Fibroblast of upper back skin (primary cell): ENCODE results near the gene ARHGAP40.

Experiments
- DNase-seq: peaks from one replicate; pipeline ENCODE4 v3.0.0-alpha.2; 2013

ARHGAP40 gene

DNA sequence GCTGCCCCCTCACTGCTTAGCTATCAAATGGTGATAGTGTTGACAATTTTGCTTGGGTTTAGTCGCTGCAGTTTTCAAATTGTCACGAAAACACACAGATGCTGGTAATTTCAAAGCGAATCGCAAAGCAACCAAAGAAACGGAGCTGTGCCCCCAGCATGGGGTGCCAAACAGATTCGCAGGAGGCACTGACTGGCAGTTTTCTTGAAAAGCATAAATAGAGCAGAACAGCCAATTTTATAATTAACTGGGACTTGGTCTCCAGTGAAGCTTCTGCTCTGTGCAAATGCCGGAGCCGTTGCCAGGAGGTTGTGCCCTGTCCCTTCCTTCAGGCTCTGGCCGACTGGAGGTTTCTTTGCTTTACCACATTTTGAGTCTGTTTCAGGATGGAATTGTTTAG is 18.8 kb downstream of the ARHGAP40 start:
- no peak for DNase-seq

DNA sequence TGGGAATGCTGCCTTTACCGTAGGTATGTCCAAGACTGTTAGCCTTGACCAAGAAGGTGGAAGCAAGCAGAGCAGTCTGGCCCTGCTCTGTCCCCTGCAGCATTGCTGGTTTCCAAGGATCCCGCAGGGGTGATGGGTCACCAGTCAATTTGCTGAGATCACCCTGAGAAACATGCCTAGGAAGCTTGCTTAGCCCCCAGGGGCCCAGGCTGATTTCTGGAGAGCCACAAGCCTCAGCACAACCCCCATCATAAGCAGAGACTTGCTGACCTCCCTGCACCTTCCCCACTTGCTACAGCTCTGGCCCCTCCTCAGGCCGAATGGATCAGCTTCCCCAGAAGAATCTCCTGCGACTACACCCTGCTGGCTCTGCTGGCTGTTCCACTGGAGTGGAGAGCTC is 21.5 kb downstream of the ARHGAP40 start:
- no peak for DNase-seq

DNA sequence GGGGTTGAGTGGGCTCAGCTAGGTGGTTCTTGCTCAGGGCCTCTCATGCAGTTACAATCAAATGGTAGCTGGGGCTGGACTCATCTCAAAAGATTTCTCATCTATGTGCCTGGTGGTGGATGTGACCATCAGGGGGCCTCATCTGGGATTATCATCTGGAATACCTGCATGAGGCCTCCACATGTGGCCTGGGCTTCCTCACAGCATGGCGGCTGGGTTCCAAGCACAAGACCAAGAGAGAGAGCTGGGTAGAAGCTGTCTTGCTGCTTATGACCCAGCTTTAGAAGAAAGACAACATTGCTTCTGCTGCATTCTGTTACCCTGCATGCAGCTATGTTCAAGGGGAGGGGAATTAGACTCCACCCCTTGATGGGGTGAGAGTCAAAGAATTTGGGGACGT is 22.5 kb downstream of the ARHGAP40 start:
- no peak for DNase-seq

- DNase-seq, result no peak
Measured at GRCh38 chr20:38625896-38626295, 24.3 kb downstream of the ARHGAP40 start.

DNA sequence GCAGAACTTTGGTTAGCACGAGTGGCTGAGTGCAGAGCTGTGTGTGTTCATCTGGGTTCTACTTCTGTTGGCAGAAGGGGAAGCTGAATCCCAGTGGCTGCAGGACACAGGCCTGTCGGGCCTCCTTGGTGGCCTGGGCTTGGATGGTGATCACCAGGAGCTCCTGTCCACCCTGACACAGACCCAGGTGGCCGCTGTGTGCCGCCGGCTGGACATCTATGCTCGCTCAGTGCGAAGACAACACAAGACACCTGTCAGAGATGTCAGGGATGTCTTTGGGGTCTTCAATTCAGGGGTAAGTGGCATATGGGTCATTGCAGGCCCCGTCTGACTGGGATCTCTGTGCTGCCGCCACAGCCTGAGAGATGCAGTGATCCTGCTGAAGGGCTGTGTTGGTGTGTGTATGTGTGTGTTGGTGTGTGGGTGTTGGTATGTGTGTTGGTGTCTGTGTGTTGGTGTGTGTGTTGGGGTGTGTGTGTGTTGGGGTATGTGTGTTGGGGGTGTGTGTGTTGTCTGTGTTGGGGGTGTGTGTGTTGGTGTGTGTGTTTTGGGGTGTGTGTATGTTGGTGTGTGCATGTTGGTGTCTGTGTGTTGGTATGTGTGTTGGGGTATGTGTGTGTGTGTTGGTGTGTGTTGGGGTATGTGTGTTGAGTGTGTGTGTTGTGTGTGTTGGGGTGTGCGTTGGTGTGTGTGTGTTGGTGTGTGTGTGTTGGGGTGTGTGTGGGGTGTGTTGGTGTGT is 25.5 kb downstream of the ARHGAP40 start:
- no peak for DNase-seq

- no peak for DNase-seq
Measured at GRCh38 chr20:38628580-38629470, 27.2 kb downstream of the ARHGAP40 start.

DNA sequence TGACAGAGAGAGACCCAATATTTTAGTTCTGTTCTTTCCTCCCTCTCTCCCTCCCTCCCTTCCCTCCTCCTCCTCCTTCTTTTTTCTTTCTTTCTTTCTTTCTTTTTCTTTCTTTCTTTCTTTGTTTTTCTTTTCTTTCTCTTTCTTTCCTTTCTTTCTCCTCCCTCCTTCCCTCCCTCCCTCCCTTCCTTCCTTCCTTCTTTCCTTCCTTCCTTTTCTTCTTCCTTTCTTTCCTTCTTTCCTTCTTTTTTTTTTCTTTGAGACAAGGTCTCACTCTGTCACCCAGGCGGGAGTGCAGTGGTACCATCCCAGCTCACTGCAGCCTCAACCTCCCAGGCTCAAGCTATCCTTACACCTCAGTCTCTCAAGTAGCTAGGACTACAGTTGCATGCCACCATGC is 28.4 kb downstream of the ARHGAP40 start:
- DNase-seq, result no peak

- DNase-seq, result peak; percentile 18
Measured at GRCh38 chr20:38630727-38631126, 29.1 kb downstream of the ARHGAP40 start.

DNA sequence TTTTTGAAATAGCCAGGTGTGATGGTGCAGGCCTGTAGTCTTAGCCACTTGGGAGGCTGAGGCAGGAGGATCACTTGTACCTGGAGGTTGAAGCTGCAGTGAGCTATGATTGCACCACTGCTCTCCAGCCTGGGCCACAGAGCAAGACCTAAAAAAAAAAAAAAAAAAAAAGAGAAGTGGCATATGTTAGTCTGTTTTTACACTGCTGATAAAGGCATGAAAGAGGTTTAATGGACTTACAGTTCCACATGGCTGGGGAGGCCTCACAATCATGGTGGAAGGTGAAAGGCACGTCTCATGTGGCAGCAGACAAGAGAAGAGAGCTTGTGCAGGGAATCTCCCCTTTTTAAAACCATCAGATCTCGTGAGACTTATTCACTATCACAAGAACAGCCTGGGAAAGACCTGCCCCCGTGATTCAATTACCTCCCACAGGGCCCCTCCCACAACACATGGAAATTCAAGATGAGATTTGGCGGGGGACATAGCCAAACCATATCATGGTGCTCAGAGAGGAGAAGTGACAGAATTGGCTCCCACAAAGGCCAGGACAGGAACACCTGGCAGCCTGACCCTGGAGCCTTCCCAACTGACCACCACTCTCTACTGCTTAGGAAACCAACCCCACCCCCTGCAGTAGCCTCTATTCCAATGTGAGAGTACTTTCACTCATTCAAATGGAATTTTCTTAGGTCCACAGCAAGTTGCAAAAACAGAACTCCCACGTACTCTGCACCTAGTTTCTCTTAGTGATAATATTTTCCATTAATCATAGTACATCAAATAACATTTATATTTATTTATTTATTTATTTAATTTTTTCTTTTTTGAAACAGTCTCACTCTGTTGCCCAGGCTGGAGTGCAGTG is 29.8 kb downstream of the ARHGAP40 start:
- peak; percentile 6 for DNase-seq

DNA sequence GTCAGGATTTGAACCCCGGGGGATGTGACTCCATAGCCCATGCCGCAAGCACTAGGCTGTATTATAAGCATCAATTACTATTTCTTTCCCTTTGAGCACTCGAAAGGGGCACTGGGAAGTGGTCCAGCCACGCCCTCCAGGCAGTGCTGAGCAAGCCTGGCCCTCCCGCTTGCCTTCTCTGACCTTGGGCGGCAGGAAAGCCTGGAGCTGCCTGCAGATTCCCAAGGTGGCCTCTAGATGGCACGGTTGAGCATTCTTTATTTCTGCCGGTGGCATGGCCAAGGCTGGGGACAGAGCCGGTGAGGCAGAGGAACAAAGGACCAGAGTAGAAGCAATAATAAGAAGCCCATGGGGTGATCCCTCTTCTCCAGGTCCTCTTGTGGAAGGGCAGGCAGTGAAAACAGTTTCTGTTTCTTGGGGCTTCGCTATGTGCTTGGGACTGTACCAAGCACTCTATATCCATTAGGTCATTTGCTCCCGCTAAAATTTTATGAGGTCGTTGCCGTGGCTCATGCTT is 32.0 kb downstream of the ARHGAP40 start:
- peak; percentile 35 for DNase-seq

DNA sequence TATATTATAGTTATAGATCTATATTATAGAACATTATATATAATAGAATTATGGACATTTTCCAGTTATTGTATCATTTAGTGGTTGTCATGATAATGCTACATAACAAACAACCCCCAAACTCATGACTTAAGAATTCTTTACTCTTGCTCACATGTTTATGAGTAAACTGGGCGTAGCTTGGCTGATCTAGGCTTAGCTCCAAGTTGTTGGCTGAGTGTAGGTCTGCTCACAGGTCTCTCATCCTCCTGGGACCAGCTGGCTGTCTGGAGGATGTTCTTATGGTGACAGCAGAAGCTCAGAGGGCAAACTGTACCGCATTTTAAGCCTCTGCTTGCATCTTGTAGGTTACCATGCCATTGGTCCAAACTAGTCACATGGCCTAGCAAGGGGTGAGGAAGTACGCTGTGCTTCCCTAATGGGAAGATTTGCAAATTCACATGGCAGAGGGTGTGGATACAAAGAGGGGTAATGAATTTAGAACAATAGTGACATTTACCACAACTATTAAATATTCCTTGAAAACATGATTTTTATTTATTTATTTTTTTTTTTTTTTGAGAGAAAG is 34.2 kb downstream of the ARHGAP40 start:
- no peak for DNase-seq

DNA sequence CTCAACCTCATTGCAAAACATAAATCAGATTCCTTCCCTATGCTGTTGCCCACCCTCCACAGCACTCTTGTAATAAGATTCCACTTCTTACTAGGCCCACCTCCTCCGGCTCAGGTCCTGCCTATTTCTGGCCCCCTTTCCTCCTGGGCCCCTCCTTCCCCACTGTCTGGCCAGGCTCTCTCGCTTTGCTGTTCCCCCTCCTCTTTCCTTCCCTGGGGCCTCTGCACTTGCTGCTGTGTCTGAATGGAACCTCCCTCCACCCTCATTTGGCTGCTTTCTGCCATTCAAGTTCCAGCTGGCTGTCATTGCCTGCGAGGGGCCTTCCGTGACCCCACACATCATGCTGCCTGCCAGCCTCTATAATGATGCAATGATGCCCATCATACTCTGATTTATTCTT is 38.9 kb downstream of the ARHGAP40 start:
- no peak for DNase-seq

DNA sequence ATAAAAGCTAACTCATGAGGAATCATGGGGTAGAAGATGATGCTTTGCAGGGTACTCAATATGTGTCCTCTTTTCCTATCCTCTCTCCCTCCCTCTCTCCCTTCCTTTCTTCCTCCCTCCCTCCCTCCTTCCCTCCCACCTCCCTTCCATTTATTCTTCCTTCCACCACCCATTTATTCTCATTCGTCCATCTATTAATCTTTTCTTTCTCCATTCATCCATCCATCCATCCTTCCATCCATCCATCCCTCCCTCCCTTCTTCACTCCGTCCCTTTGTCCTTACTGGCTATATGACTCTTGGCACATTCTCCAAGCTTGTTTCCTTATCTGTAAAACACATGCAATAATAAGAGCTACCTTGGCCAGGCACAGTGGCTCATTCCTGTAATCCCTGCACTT is 40.9 kb downstream of the ARHGAP40 start:
- no peak for DNase-seq

DNA sequence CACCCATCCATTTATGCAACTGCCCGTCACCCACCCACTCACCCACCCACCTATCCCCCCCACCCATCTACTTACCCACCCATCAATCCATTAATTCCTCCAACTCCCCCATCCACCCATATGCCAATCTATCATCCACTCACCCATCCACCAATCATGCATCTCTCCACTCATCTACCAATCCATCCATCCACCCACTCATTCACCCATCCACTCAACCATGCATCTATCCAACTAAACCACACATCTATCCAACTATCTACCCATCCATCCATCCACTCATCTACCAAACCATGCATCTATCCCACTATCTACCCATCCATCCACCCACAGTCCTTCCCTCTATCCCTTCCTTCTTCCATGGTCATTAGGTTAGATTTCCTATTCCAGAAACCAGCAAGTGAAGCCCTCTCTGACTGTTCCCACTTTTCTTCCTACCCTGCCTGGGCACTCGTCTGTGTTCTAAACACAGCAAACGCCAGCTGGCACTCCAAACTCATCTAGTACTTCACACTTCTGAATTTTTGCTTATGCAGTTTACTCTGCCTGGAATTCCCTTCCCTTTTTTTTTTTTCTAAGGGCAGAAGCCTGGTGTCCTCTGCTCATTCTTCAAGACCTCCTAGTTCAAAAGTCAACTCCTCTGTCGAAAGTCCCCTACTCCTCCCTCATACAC is 43.1 kb downstream of the ARHGAP40 start:
- no peak for DNase-seq

DNA sequence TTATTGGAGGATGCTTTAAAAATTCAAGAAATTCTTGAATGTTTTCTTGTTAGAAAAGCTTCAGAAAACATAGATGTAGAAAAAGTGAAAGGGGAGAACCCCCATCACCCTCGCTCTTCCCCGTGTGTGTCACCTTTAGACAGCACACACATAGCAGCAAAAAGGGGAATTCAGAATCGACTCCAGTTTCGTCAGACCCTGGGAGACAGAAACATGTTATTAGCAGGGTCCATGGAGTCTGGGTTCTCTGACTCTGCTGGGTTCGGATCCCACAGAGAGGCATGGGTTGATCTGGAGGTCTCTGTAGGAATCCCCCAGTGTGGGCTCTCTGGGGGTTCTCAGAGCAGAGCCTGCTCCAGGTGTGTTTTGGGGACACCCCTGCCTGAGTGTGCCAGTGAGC is 43.7 kb downstream of the ARHGAP40 start:
- DNase-seq, result no peak

DNA sequence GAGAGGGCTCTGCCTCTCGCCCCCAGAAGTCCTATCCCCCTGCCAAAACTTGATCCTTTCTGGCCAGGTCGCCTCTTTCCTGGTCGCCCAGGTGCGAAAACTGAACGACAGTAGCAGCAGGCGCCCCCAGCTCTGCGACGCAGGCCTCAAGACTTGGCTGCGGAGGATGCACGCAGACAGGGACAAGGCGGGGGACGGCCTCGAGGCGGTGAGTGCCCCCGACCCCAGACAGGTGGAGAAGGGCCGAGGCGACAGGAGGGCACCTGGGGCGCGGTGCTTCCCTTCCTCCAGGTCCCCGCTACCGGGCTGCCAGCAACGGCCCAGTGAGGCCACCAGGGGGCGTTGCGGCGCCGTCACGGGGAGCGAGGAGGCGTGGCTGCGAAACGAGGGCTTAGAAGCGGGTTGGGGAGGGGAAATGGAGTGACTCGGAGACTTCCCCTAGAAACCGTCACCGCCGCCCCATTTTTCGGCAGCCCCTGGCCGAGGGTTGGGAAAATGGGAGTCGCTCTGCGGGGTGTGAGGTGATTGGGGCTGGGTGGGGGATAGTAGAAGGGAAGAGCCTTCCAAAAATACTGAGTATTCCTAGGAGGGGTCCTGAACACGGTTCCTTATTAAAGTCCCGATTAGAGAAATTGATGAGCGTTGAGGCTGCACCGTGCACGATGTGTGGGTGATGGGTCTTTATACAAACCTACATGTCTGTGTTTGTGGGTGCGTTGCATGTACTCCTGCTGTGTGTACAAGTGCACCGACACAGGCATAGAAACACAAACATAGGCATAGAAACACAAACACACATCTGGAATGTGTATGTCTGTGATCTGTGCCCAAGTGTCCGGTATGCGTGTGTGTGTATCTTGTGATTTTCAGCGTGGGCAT is 44.6 kb downstream of the ARHGAP40 start:
- DNase-seq, result peak; percentile 51

- no peak for DNase-seq
Measured at GRCh38 chr20:38649275-38649891, 47.8 kb downstream of the ARHGAP40 start.

GRCh38 chr20:38650010-38650409 is 48.4 kb downstream of the ARHGAP40 start:
- DNase-seq, result no peak

DNA sequence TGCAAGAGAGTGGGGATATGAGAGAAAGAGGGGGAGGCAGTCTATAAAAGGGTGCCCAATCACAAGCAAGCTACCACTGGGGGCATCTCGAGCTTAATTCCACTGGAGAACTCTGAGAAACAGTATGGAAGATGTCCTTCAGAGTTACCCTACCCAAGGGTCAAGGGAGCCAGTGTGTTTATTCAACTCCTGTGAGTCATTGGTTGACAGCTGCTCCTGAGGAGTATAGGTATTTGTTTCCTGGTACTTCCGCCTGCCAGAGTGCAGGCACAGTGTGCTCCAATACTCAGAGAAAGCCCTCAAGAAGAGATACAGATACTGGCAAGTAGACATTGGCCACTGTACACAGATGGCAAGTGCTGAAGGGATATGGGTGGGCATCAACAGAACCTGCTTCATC is 49.5 kb downstream of the ARHGAP40 start:
- no peak for DNase-seq

GRCh38 chr20:38651562-38651961 is 50.0 kb downstream of the ARHGAP40 start:
- DNase-seq, result no peak

DNA sequence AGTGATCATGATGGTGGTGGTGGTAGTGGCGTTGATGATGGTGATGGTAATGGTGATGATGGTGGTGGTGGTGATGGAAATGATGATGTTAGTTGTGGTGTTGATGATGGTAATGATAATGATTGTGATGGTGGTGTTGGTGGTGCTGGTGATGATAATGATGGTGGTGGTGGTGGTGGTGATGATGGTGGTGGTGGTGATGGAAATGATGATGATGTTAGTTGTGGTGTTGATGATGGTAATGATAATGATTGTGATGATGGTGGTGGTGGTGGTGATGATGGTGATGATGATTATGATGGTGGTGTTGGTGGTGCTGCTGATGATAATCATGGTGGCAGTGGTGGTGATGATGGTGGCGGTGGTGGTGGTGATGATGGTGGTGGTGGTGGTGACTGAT is 51.4 kb downstream of the ARHGAP40 start:
- DNase-seq, result no peak
